HG02981 (cell line): ENCODE data around the gene FAM25G.
"Not testable (repeated sequence)": the region's sequence is repeated elsewhere in the genome, so short reads cannot be mapped to it uniquely, and the experiment has no call there.

Source experiments
- ATAC-seq: cut with Tn5 transposase; IDR thresholded peaks from one replicate; pipeline ENCODE4 v1.9.1; 2021; ENCODE audit warnings: mild to moderate bottlenecking, moderate library complexity; ENCODE audit not compliant: unreplicated experiment

FAM25G gene

GRCh38 chr10:47465216-47465917, 26.1 kb downstream of the FAM25G start:
- not testable (repeated sequence) for ATAC-seq

- ATAC-seq: not testable (repeated sequence)
These were observed 28.7 kb downstream of the FAM25G start for GRCh38 chr10:47462577-47463358.

GRCh38 chr10:47461261-47461687, 30.2 kb downstream of the FAM25G start:
- not testable (repeated sequence) for ATAC-seq

- no peak for ATAC-seq
These were observed 32.9 kb downstream of the FAM25G start for GRCh38 chr10:47458466-47459154.

- no peak for ATAC-seq
These were observed 33.7 kb downstream of the FAM25G start for GRCh38 chr10:47457826-47458225.

- ATAC-seq: no peak
These were observed 34.0 kb downstream of the FAM25G start for GRCh38 chr10:47457528-47457820.

- ATAC-seq: no peak
These were observed 34.5 kb downstream of the FAM25G start for GRCh38 chr10:47456794-47457527.

- no peak for ATAC-seq
These were observed 35.3 kb downstream of the FAM25G start for GRCh38 chr10:47456079-47456785.

- ATAC-seq: not testable (repeated sequence)
These were observed 36.0 kb downstream of the FAM25G start for GRCh38 chr10:47455350-47456078.

GRCh38 chr10:47454780-47455058, 36.8 kb downstream of the FAM25G start:
- ATAC-seq: no peak

- no peak for ATAC-seq
These were observed 37.3 kb downstream of the FAM25G start for GRCh38 chr10:47454008-47454779.

- no peak for ATAC-seq
These were observed 38.1 kb downstream of the FAM25G start for GRCh38 chr10:47453141-47454007.

GRCh38 chr10:47452495-47453140, 38.9 kb downstream of the FAM25G start:
- no peak for ATAC-seq

- ATAC-seq: no peak
These were observed 39.5 kb downstream of the FAM25G start for GRCh38 chr10:47451998-47452494.

- ATAC-seq: no peak
These were observed 40.1 kb downstream of the FAM25G start for GRCh38 chr10:47451273-47451997.

- no peak for ATAC-seq
These were observed 41.1 kb downstream of the FAM25G start for GRCh38 chr10:47450442-47450841.

- no peak for ATAC-seq
These were observed 41.5 kb downstream of the FAM25G start for GRCh38 chr10:47449979-47450378.
